ENCODE measurements around the gene GRM8.

The GRM8 gene

GRCh38 chr7:127056202-127056601 lies 196.5 kb downstream of the GRM8 start:
- in situ Hi-C loops (cut with MboI; ENCODE audit: low pct_unique_long_range_greater_than_20kb, low sequenced_read_pairs) = no loop called here

GRCh38 chr7:127047521-127047920 lies 205.2 kb downstream of the GRM8 start:
- in situ Hi-C loops (cut with MboI; ENCODE audit: low pct_unique_long_range_greater_than_20kb, low sequenced_read_pairs) = no loop called here

More at GRCh38 chr7:127056202-127056601, 196.5 kb downstream of the GRM8 start:
- no peak for DNase-seq

GRCh38 chr7:127041689-127042452 lies 210.9 kb downstream of the GRM8 start:
- in situ Hi-C loops (cut with MboI; ENCODE audit: low pct_unique_long_range_greater_than_20kb, low sequenced_read_pairs) = no loop called here
- DNase-seq = no peak

More at GRCh38 chr7:127047521-127047920, 205.2 kb downstream of the GRM8 start:
- no peak for DNase-seq

GRCh38 chr7:127040042-127040441 lies 212.7 kb downstream of the GRM8 start:
- in situ Hi-C loops (cut with MboI; ENCODE audit: low pct_unique_long_range_greater_than_20kb, low sequenced_read_pairs) = no loop called here
- DNase-seq = no peak

- in situ Hi-C loops (cut with MboI; ENCODE audit: low pct_unique_long_range_greater_than_20kb, low sequenced_read_pairs) = no loop called here
- no peak for DNase-seq
Observed at GRCh38 chr7:127039541-127039940, 213.2 kb downstream of the GRM8 start.

- no peak for DNase-seq
- in situ Hi-C loops (cut with MboI; ENCODE audit: low pct_unique_long_range_greater_than_20kb, low sequenced_read_pairs) = no loop called here
Observed at GRCh38 chr7:127035203-127035849, 217.4 kb downstream of the GRM8 start.

GRCh38 chr7:127034186-127034806 lies 218.4 kb downstream of the GRM8 start:
- in situ Hi-C loops (cut with MboI; ENCODE audit: low pct_unique_long_range_greater_than_20kb, low sequenced_read_pairs) = no loop called here
- no peak for DNase-seq

GRCh38 chr7:127029823-127030222 lies 222.9 kb downstream of the GRM8 start:
- in situ Hi-C loops (cut with MboI; ENCODE audit: low pct_unique_long_range_greater_than_20kb, low sequenced_read_pairs) = no loop called here
- DNase-seq = no peak

- DNase-seq = no peak
- in situ Hi-C loops (cut with MboI; ENCODE audit: low pct_unique_long_range_greater_than_20kb, low sequenced_read_pairs) = no loop called here
Observed at GRCh38 chr7:127021857-127022256, 230.9 kb downstream of the GRM8 start.

GRCh38 chr7:127021019-127021738 lies 231.6 kb downstream of the GRM8 start:
- in situ Hi-C loops (cut with MboI; ENCODE audit: low pct_unique_long_range_greater_than_20kb, low sequenced_read_pairs) = no loop called here
- no peak for DNase-seq

GRCh38 chr7:127018889-127019288 lies 233.9 kb downstream of the GRM8 start:
- in situ Hi-C loops (cut with MboI; ENCODE audit: low pct_unique_long_range_greater_than_20kb, low sequenced_read_pairs) = no loop called here
- DNase-seq = no peak

GRCh38 chr7:127017196-127017595 lies 235.5 kb downstream of the GRM8 start:
- DNase-seq = no peak
- in situ Hi-C loops (cut with MboI; ENCODE audit: low pct_unique_long_range_greater_than_20kb, low sequenced_read_pairs) = no loop called here

GRCh38 chr7:127000725-127001124 lies 252.0 kb downstream of the GRM8 start:
- no peak for DNase-seq
- in situ Hi-C loops (cut with MboI; ENCODE audit: low pct_unique_long_range_greater_than_20kb, low sequenced_read_pairs) = no loop called here

- DNase-seq = no peak
- in situ Hi-C loops (cut with MboI; ENCODE audit: low pct_unique_long_range_greater_than_20kb, low sequenced_read_pairs) = no loop called here
Observed at GRCh38 chr7:126996659-126997058, 256.1 kb downstream of the GRM8 start.

- DNase-seq = no peak
Observed at GRCh38 chr7:126993626-126994213, 259.0 kb downstream of the GRM8 start.

GRCh38 chr7:126988022-126988421 lies 264.7 kb downstream of the GRM8 start:
- no peak for DNase-seq
- in situ Hi-C loops (cut with MboI; ENCODE audit: low pct_unique_long_range_greater_than_20kb, low sequenced_read_pairs) = no loop called here

More at GRCh38 chr7:126993626-126994213, 259.0 kb downstream of the GRM8 start:
- in situ Hi-C loops (cut with MboI; ENCODE audit: low pct_unique_long_range_greater_than_20kb, low sequenced_read_pairs) = no loop called here

GRCh38 chr7:126979722-126980121 lies 273.0 kb downstream of the GRM8 start:
- in situ Hi-C loops (cut with MboI; ENCODE audit: low pct_unique_long_range_greater_than_20kb, low sequenced_read_pairs) = no loop called here

GRCh38 chr7:126978865-126979264 lies 273.9 kb downstream of the GRM8 start:
- in situ Hi-C loops (cut with MboI; ENCODE audit: low pct_unique_long_range_greater_than_20kb, low sequenced_read_pairs) = no loop called here

More at GRCh38 chr7:126979722-126980121, 273.0 kb downstream of the GRM8 start:
- DNase-seq = no peak

GRCh38 chr7:126973066-126973465 lies 279.7 kb downstream of the GRM8 start:
- in situ Hi-C loops (cut with MboI; ENCODE audit: low pct_unique_long_range_greater_than_20kb, low sequenced_read_pairs) = no loop called here
- no peak for DNase-seq

More at GRCh38 chr7:126978865-126979264, 273.9 kb downstream of the GRM8 start:
- no peak for DNase-seq

Data from KBM-7 (cell line).